LoVo (cell line): ENCODE results near the gene FBXL15.
A peak's percentile ranks its signal among the peaks of the same experiment; 100 is the strongest.

Experiments used
- DNase-seq: peaks from one replicate; pipeline ENCODE4 v3.0.0-alpha.2; 2016; ENCODE audit warnings: low spot score

The FBXL15 gene

DNA sequence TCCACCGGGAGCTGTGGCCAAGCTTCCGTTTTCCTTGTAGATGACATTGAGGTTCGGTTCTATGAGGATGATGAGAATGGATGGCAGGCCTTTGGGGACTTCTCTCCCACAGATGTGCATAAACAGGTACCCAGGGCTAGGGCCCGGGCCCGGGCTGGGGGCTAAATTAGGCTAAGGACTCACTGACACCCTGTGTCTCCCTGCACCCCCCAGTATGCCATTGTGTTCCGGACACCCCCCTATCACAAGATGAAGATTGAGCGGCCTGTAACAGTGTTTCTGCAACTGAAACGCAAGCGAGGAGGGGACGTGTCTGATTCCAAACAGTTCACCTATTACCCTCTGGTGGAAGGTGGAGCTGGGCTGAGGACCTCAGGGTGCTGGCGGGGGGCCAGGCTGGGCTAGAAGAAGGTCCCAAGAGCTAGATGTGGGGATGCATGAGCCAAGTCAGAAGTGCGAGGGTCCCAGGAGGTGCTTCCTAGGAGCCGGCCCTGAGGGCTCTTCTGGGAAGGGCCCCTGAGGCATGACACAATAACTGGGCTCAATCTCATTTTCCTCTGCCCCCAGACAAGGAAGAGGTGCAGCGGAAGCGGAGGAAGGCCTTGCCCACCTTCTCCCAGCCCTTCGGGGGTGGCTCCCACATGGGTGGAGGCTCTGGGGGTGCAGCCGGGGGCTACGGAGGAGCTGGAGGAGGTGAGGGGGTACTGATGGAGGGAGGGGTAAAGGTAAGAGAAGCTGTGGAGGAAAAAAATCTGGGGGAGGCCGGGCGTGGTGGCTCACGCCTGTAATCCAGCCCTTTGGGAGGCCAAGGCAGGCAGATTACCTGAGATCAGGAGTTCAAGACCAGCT lies 22.2 kb upstream of the FBXL15 start:
- no peak for DNase-seq

- peak; percentile 84 for DNase-seq
Measured at GRCh38 chr10:102399217-102400021, 21.2 kb upstream of the FBXL15 start.

DNA sequence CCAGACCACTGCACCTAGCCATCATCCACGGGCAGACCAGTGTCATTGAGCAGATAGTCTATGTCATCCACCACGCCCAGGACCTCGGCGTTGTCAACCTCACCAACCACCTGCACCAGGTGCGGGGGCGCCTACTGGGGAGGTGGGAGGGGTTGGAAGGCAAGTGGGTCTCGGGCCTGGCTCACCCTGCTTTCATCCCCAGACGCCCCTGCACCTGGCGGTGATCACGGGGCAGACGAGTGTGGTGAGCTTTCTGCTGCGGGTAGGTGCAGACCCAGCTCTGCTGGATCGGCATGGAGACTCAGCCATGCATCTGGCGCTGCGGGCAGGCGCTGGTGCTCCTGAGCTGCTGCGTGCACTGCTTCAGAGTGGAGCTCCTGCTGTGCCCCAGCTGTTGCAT lies 20.6 kb upstream of the FBXL15 start:
- no peak for DNase-seq

DNA sequence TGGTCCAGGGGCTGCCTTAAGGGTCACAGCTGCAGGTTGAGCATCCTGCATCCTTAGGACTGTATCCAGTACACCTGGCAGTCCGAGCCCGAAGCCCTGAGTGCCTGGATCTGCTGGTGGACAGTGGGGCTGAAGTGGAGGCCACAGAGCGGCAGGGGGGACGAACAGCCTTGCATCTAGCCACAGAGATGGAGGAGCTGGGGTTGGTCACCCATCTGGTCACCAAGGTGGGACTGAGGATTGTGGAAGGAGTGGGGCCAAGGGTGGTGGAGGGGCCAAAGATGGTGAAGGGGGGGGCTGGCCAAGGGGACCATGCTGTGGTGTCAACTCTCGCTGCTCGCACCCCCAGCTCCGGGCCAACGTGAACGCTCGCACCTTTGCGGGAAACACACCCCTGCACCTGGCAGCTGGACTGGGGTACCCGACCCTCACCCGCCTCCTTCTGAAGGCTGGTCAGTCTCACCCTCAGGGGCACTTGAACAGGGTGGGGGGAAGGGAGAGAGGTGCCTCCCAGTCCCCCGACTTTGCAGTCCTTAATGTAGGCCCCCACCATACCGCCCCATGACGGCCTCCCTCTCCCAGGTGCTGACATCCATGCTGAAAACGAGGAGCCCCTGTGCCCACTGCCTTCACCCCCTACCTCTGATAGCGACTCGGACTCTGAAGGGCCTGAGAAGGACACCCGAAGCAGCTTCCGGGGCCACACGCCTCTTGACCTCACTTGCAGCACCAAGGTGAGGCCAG lies 19.9 kb upstream of the FBXL15 start:
- no peak for DNase-seq

- DNase-seq = no peak
Measured at GRCh38 chr10:102401342-102401654, 19.3 kb upstream of the FBXL15 start.

- DNase-seq = no peak
Measured at GRCh38 chr10:102401735-102402511, 18.7 kb upstream of the FBXL15 start.

DNA sequence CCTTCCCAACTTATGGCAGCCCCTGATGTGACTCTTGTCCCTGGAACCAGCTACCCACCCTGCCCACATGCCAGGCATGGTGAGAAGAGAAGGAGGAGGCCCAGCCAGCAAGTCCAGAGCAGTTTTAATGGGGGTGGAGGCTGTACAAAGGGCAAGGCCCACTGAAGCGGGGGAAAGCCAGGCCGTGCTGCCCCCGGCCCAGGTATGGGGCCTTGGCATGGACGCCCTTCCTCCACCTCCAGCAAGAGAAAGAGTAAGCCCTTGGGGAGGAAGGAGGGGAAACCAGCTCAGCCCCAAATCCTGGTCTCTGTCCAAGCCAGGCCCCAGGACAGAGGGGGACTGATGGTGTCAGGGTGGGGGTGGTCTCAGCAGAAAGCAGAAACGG lies 18.1 kb upstream of the FBXL15 start:
- DNase-seq = no peak

DNA sequence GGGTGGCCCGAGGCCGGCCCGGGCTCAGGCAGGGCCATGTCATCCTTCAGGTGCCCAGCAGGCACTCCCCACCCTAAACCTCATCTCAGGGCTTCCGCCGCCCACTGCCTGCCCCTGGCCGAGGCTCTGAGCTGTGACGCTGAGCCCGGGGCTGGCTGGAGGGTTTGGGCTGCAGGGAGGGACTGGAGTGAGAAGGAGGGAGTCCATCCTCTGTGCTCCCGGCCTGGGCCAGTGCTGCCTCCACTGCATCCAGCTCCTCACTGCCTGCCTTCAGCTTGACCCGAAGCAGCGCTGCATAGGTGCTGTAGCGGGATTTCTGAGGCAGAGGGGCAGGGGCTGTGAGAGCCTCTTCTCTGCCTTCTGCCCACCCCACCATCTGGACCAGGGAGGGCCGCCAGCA lies 17.5 kb upstream of the FBXL15 start:
- DNase-seq = no peak

DNA sequence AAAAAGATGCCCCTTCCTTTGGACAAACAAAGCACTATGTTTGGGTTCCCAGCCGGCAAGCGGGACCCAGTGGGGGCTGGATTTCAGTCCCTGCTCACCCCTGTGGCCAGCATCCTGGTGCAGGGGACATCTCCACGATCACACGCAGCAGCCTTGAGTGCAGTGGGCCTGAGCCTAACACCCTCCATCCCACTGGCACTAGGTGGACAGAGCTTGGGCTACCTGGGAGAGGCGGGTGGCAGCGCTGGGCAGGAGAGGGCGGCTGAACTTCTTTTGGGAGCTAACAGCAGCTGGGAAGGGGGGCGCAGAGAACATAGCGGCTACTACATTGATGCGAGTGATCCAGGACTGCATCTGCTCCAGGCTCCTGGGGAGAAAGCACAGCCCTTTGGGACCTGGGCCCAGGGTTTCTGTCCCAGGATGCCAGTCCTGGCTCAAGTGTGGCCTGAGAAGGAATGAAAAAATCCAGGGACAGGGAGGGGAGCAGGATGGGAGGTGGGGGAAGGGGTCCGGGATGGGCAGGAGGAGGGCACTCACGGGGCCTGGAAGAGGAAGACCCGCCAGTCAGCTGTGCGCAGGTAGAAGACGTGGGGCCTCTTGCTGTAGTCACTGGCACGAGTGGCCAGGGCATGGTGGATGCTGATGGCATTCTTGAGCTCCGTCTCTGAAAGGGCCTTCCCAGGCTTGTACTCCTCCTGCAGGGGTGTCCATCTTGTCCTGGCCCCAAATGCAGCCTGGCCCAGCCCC lies 16.1 kb upstream of the FBXL15 start:
- DNase-seq = no peak

GRCh38 chr10:102405108-102405571 lies 15.5 kb upstream of the FBXL15 start:
- no peak for DNase-seq

DNA sequence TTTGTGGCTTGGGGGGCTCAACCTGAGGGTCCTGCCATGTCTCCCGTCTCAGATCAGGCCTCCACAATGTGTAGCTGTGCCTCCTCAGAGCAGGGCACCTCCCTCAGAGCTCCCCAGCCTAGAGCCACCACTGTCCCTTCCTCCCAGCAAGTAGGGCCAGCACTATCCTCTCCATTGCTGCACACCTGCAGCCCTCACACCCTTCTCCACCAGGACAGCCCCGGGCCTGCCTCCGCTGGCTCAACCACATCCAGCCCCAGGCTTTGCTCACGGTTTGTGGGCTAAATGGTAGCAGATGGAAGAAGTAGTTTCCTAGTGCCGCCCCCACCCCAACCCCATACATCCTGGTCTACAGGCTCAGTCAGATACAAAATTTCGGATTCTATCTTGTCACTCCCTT lies 15.0 kb upstream of the FBXL15 start:
- no peak for DNase-seq

DNA sequence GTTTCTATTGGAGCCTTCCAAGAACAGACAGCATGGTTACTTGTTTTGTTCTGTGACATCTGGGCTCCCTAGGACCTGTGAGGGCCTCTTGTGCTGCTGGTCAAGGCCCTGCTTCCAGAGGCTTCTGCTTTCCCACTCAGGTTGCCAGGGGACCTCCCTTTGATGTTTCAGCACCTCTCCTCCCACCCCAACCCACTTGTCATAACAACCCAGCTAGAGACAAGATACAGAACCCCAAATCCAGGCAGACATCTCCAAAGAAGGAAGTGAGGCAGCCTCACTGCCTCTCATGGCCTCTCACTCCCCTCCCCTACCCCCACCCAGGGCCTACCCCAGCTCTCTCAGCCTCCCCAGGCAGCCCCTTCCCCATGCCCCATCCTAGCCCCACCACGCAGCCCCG lies 13.8 kb upstream of the FBXL15 start:
- DNase-seq = no peak

- no peak for DNase-seq
Measured at GRCh38 chr10:102407425-102408130, 13.1 kb upstream of the FBXL15 start.

DNA sequence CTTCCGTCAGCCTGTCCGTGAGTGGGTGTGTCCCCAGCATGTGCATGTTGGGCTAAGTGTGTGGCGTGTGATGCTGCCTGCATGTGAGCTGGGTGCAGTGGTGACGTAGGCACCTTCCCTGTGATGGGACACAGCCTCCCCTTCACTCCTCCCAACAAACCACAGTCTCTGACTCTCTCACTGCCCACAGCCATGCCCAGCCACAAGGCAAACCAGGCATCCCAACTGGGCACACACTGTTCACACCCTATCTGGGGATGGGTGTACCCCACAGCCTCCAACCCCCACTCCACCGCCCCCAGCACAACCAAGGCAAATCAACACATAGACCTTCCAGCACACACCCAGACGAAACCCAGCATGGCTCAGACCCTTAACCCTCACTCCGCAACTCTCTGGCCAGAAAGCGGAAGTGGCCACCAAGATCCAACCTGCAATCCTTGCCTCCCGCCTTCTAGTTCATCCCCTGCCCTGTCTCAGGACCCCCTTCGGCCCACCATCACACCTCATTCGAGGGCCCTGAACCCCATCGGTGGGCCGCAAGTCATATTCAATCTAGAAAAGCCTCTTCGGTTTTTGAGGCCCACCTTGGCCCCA lies 12.4 kb upstream of the FBXL15 start:
- DNase-seq = no peak

DNA sequence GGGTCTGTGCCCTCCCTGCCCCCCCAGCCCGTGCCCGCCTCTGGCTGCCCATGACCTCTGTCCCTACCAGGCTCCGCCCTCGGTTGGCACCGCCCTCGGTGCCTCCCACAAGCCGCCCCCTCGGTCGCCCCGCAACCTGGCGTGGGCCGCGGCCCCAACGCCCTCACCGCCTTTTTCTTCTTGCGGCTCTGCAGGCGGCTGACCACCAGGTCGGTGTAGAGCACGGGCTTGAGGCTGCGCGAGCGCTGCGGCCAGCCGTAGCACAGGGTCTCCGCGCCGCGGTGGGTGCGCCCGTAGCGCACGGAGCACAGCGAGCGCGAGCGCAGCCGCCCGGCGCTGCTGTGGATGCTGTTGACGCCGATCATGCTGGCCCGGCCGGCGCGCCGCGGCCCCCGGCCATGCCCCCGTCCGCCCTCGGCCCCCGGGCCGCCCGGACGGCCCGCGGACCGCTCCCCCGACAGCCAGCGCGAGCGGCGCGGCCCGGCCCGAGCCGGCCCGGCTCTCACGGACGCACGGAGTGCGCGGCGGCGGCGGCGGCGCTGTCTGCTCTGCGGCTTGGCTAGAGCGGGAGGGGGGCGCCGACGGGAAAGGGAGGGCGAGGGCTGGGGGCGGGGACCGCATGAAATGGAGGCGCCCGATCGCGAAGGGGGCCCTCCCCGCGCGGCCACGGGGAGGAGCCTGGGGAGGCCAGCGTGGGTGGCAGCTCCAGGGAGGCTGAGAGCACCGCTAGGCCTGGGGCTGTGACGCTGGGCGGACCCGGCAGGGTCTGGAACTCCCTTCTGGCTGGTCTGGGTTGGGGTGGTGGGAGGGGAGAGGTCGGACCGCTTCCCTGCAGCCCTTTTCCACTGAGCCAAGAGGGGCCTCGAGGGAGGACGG lies 11.7 kb upstream of the FBXL15 start:
- no peak for DNase-seq

DNA sequence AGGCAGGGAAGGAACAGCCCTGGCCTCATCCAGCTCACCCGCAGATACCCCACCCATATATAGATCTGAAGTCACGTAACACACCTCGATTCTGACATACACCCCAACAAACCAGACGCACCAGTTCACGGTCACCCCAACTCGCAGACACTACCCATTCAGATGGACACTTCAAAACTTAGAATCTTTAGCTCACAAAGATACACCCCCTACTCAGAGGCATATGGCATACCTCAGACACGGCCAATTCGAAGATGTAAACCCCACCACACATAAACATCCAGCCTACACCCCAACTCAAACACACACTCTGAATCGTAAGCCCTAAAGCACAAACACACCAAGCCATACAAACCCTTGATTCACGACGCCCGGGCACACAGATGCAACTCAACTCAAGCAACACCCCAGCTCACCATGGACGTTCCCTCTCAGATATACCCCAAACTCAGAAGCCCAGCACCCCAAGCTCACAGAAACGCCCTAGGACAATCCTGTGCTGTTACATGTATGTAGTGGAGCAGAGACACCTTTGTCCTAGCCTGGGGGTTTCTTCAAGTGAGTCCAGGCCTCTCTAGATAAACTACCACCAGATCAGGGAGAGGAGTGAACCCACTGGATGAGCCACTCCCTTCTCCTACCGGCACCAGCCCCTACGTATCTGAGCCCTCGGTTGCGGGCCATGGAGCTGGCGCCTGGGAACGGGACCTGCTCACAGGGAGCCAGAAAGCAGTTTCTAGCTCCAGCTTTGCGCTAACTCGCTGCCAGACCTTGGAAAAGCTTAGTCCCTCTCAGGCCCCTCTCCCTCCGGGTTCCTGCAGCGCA lies 10.8 kb upstream of the FBXL15 start:
- DNase-seq = no peak

DNA sequence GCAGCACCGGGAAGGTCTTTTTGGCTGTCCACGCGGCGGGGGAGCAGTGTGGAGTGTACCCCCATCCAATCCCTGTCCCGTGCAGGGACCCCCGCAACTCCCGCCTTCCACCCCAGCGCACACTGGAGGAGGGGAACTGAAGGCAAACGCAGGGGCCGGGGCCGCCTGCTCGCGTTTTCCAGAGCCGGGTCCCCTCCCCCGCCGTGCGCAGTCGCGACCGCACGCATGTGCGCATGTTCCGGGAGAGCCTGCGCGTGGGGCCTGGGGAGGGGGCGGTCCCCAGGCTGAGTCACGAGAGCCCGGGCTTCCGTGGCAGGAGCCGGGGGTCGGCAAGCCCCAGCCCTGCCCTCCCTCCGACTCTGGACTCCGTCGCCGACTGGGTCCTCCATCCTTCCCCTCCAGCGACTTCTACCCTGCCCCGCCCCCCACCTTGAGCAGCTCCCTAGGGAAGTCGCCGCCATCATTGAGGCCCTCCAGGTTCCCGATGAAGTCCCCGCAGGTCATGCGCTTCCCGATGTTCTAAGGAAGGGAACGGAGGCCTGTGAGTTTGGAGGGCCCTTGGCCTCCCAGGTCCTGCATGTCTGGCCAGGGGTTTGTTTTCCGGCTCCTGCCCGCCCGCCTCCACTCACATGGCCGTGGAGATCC lies 10.1 kb upstream of the FBXL15 start:
- DNase-seq = no peak
